ENCODE measurements around the gene ARFGEF2. TPM values are rescaled to one million over a fixed set of nuclear protein-coding genes. Genes with fewer than 3 reads are reported as not detected.

ARFGEF2 gene
- total and polyA plus RNA-seq, 4 donors, result 10.3 to 51.3 (median 16.6) TPM

GRCh38 chr20:48940170-48940569 lies 18.7 kb downstream of the ARFGEF2 start:
- Histone ChIP-seq H3K4me3 (ENCODE audit: low read depth in 1 of 3, low read length in 3 of 3) (no peak overlapping the region), H3K9ac (ENCODE audit: low read depth in 1 of 2, low read length in 2 of 2) (no peak overlapping the region), H3K36me3 (ENCODE audit: control insufficient read depth in 4 of 4, insufficient read depth in 3 of 4, low read depth in 1 of 4, low read length in 3 of 4) (peaks cover 3 to 26% (median 8%) of the 10 kb centered on the region in 4 donors), H3K4me1 (ENCODE audit: control insufficient read depth in 4 of 4, insufficient read depth in 4 of 4, low read length in 3 of 4) (peaks cover 2 to 11% (median 4%) of the 10 kb centered on the region in 4 donors), H3K9me3 (ENCODE audit: control insufficient read depth in 4 of 4, low read length in 3 of 4) (no peaks in the 10 kb centered on the region), H3K27ac (ENCODE audit: low read depth in 1 of 2, low read length in 2 of 2) (no peak overlapping the region), H3K27me3 (ENCODE audit: control insufficient read depth in 4 of 4, insufficient read depth in 4 of 4, low read length in 3 of 4) (no peaks in the 10 kb centered on the region)
- DNase-seq (ENCODE audit: low spot score), result no peak
- TF ChIP-seq HNF4G (IDR thresholded peaks at IDR 0.05), result no peak
- no peak for TF ChIP-seq RXRA (IDR thresholded peaks at IDR 0.05)
- TF ChIP-seq JUND (IDR thresholded peaks at IDR 0.05), result no peak
- no peak for TF ChIP-seq EGR1 (IDR thresholded peaks at IDR 0.05; ENCODE audit: low read depth in 2 of 2)
- no peak for TF ChIP-seq ATF3 (IDR thresholded peaks at IDR 0.05)
- no peak for TF ChIP-seq RAD21 (IDR thresholded peaks at IDR 0.05)
- TF ChIP-seq REST (IDR thresholded peaks at IDR 0.05), result no peak
- 75% methylated on average over 2 of the region's 2 CpGs for WGBS

GRCh38 chr20:48941467-48941866 lies 20.0 kb downstream of the ARFGEF2 start:
- H3K9me3 ChIP-seq (ENCODE audit: control insufficient read depth in 4 of 4, low read length in 3 of 4), result no peaks in the 10 kb centered on the region
- 85% methylated on average over 4 of the region's 4 CpGs for WGBS
- DNase-seq (ENCODE audit: low spot score), result no peak
- TF ChIP-seq CTCF (IDR thresholded peaks at IDR 0.05; ENCODE audit: low read depth, low read length, missing input control) (no peak), REST (IDR thresholded peaks at IDR 0.05) (no peak), TAF1 (conservative IDR thresholded peaks at IDR 0.05) (no peak), GABPA (IDR thresholded peaks at IDR 0.05 in 1 of 2, conservative IDR thresholded peaks at IDR 0.05 in 1 of 2) (no peak), ATF3 (IDR thresholded peaks at IDR 0.05) (no peak), ZBTB33 (IDR thresholded peaks at IDR 0.05) (no peak), MAX (IDR thresholded peaks at IDR 0.05) (no peak), RAD21 (IDR thresholded peaks at IDR 0.05) (no peak), HNF4G (IDR thresholded peaks at IDR 0.05) (no peak), FOXA1 (IDR thresholded peaks at IDR 0.05) (no peak), RXRA (IDR thresholded peaks at IDR 0.05) (no peak), FOXA2 (IDR thresholded peaks at IDR 0.05) (no peak)
- no peak overlapping the region for H3K9ac ChIP-seq (ENCODE audit: low read depth in 1 of 2, low read length in 2 of 2)
- no peaks in the 10 kb centered on the region for H3K27me3 ChIP-seq (ENCODE audit: control insufficient read depth in 4 of 4, insufficient read depth in 4 of 4, low read length in 3 of 4)
- H3K27ac ChIP-seq (ENCODE audit: low read depth in 1 of 2, low read length in 2 of 2), result no peak overlapping the region
- H3K4me1 ChIP-seq (ENCODE audit: control insufficient read depth in 4 of 4, insufficient read depth in 4 of 4, low read length in 3 of 4), result peaks cover 2 to 11% (median 4%) of the 10 kb centered on the region in 4 donors
- no peak overlapping the region for H3K4me3 ChIP-seq (ENCODE audit: low read depth in 1 of 3, low read length in 3 of 3)
- H3K36me3 ChIP-seq (ENCODE audit: control insufficient read depth in 4 of 4, insufficient read depth in 3 of 4, low read depth in 1 of 4, low read length in 3 of 4), result peaks cover 3 to 26% (median 13%) of the 10 kb centered on the region in 4 donors
